22Rv1 (cell line): ENCODE measurements around the gene SLC25A17.

Experiments used
- CTCF ChIP-seq: fragments of 450-650 bp; IDR thresholded peaks from 2 replicates; pipeline ENCODE4 v1.5.1; 2017; ENCODE audit warnings: mild to moderate bottlenecking
- ZFX ChIP-seq: fragments of 450-650 bp; IDR thresholded peaks from 2 replicates; pipeline ENCODE4 v1.6.1; 2017; ENCODE audit warnings: antibody characterized with exemption, borderline replicate concordance

GRCh38 chr22:40829131-40829530, 10.0 kb upstream of the SLC25A17 start:
- TF ChIP-seq CTCF (no peak), ZFX (no peak)
